HT1080 (cell line): Measurements from ENCODE around the gene LRCH3. TPM values are rescaled to one million over a fixed set of nuclear protein-coding genes. Genes with fewer than 3 reads are reported as not detected.

Experiments used
- DNase-seq: peaks from one replicate; pipeline ENCODE4 v3.0.0-alpha.2; 2015; ENCODE audit warnings: low read depth
- total RNA-seq: library from RNA; depleted of rRNA; stranded (reverse); fragments of >200 nt; shearing (Covaris generic); gene quantifications from 2 replicates; pipeline ENCODE4 v1.2.3, GENCODE V29; 2014

Gene LRCH3
- total RNA-seq, 1 experiment from 2014 or later: 48.6 TPM

DNA sequence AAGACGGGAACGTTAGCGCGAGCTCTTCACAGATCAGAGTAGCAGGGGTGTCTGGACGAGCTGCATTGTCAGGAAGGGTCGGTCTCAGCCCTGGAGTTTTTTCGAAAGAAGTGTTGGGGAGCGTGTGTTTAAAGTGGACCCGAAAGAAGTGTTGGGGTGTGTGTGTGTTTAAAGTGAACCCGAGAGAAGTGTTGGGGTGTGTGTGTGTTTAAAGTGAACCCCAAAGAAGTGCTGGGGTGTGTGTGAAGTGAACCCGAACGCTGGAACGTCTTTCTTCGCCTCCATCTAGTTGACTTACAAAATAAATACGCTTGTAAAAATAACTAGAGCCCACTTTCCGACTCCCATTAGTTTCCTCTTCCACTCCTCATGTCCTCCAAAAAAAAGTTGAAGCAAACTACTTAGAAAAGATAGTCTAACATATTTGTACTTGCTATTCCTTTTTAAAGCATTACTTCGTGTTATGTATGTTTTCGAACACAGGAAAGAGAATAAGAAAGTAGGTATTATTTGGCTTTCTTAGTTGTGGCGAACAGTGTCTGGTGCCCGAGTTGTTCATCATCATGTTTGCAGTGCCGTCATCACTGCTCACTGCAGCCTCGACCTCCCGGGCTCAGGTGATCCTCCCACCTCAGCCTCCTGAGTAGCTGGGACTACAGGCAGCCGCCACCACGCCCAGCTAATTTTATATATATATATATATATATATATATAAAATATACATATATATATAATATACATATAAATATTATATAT is 1.0 kb downstream of the LRCH3 start:
- peak; percentile 32 for DNase-seq

DNA sequence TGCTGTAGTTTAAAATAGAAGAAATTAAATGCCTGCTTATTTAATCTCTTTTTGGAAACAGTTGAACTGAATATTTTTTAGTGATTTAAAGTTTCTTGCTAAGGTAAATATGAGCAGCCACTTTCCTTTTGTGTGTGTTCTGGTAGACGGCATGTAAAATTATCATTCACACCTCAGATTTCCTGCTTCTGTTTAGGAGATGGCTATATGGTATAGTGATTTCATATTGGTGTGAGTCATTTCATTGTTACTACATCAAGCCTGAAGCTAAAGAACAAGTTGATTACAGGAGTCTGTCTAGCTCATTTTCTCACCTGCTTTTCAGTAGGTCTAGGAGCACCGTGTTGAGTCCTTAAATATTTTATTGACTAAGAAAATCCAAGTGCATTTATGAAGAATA is 2.2 kb downstream of the LRCH3 start:
- peak; percentile 44 for DNase-seq

DNA sequence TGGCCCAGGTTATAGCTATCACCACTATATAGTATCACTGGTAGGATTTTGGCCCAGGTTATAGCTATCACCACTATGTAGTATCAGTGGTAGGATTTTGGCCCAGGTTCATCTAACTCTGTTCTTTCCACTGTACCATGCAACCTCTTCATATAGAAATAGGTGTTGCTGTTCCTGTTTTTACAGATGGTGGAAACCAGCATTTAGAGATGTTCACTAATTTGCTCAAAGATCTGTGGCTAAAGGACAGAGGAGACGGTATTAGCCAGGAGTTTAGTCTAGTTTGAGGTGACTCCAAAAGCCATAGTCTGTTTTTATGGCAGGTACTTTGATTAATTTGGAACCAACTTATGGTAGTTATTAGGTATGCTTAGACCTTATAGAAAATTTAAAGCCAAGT is 3.1 kb downstream of the LRCH3 start:
- DNase-seq: no peak

DNA sequence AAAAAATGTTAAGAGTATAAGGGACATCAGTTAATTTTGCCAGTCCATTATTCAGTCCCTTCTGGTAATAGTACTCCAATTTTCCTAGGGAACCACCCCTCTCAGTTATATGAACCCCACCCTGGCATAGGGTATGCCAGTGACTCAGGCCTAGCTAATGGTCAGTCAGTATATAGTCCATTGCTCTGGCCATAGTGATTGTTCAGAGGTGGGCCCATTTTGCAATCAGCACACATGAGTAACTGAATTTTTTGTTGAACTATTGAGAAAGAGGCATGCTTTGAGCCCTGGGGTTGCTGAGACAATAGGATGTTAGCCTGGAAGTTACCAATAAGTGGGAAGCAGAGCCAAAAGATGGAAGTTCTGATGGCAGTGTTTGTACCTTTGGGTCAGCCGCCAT is 4.1 kb downstream of the LRCH3 start:
- DNase-seq: peak; percentile 50

DNA sequence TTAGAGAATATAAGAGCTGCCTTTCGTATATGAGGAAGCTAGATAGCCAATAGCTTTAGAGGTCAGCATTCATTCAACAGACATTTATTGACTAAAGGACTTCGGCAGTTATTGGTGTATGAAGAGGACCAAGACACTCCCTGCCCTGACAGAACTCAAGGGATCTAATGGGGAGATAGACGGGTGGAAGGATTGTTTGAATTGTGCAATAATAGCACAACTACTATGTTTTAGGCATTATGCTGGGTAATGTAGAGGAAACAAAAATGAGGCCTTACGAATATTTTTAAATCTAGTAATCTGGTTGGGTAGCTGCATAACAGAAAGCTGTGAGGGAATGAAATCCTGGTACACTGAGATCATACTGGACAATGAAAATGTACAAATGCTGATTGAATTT is 5.0 kb downstream of the LRCH3 start:
- DNase-seq: no peak

DNA sequence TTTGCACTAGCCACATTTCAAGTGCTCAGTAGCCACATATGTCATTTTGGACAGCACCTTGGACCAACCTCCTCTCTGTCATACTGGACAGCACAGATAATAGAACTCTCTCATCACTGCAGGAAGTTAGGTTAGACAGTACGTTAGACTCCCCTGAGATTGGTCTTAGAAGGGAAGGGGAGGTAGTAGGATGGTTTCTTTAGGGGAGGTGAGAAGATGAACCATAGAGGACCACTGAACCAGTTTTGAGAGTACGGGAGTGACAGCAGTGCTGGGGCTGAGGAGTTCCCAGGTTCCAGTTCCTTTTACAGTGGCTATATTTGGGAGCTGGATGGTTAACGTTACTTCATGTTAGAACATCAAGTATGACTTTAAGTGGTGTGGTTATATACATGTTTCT is 7.8 kb downstream of the LRCH3 start:
- no peak for DNase-seq

DNA sequence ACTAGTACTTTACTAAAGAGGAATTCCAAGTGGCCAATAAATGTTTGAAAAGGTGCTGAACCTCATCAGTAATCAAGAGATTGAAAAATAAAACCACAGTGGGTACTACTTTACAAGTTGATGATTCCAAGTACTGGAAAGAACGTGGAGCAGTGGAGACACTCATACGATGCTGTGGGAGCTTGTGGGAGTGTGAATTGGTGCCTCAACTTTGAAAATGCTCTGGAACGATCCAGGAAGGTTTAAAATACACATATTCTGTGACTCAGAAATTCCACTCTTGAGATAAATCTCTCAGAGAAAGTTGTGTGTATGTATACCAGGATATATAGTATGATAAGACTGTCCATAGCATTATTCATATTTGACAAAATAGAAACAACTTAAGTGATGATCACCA is 9.3 kb downstream of the LRCH3 start:
- no peak for DNase-seq

DNA sequence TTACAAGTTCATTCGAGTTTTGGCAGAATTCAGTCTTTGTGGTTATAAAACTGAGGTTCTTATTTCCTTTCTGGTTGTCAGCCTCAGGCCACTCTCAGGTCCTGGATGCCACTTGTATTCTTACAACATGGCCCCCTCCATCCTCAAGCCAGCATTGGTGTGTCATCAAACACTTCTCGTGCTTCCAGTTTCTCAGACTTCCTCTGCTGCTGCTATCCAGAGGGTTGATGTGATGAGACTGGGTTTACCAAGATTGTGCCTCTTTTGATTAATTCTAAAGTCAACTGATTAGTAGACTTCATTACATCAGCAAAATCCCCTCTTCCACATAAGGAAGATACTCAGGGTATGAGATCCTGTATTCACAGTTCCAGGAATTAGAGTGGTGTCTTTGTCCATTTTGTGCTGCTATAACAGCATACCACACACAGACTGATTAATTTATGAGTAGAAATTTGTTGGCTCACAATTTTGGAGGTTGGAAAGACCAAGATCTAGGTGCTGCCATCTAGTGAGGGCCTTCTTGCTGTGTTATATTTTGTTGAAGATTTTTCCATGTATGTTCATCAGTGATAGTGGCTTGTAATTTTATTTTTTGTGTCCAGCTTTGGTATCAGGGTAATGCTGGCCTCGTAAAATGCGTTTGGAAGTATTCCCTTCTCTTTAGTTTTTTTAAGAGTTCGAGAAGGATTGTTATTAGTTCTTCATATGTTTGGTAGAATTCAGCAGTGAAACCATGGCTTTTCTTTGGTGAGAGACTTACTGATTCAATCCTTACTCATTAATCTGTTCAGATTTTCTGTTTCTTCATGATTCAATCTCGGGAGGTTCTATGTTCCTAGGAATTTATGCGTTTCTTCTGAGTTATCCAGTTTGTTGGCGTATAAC is 11.1 kb downstream of the LRCH3 start:
- DNase-seq: peak; percentile 38

DNA sequence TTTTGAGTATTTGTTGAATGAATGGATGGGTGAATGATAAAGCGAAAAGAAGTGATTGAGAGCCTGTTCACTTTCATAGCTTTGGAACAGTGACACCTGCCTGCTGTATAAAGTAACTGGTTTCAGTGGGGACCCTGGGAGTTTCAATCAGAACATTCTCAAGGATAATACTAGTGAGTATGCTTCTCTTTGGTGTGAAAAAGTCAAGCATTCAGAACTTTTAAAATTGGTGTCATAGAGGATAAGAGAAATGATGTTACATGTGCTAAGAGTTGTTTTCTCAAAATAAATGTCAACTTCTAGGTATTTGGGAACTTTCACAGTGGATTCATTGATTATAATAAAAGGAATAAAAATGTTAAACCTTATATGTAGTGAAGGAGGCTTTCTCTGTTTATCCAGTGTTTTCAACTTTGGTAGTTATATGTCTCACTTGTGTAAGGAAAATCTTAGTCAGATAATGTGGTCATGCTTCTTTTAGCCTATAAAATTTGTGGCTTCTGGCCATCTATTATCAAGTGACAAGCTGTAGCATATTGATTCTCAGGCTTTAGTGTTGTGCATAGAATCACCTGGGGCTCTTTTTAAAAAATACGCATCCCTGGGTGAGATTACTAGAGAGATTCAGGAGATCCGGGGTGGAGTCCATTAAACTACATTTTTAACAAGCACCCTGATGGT is 11.9 kb downstream of the LRCH3 start:
- DNase-seq: no peak

DNA sequence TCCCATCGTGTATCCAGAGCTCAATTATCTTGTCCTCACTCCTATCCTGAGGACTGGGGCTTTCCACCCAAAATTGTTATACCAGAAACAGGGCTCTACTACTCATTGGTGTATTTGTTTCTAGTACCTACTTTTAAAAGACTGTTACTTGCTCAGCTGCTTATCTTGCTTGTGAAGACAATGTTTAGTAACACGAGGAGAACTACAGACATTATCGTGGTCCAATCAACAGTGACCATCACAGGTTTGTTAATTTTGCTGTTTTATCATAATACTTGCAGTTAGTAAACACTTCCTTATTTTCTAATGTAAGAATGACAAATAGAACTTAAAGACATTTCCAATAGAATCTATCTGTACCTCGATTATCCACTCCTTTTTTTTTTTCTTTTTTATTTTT is 13.5 kb downstream of the LRCH3 start:
- DNase-seq: no peak

DNA sequence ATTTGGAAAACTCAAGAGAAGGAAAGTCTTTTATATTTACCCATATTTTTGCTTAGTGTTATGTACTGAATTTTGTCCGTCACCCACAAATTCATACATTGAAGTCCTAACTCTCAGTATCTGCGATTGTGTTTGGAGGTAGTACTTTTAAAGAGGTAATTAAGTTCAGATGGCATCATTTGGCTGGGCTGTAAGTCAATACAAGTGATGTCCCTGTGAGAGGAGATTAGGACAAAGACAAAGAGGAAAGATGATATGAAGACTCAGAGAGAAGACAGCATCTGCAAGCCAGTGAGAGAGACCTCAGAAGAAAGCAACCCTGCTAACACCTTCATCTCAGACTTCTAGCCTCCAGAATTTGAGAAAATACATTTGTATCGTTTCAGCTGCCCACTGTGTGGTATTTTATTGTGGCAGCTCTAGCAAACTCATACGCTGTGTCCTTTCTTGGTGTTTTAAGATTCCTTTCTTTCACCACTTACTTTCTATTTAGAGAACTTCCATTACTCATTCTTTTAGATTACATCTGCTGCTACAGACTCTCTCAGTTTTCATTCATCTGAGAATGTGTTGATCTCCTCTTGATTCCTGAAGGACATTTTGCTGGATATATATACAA is 17.0 kb downstream of the LRCH3 start:
- DNase-seq: no peak

DNA sequence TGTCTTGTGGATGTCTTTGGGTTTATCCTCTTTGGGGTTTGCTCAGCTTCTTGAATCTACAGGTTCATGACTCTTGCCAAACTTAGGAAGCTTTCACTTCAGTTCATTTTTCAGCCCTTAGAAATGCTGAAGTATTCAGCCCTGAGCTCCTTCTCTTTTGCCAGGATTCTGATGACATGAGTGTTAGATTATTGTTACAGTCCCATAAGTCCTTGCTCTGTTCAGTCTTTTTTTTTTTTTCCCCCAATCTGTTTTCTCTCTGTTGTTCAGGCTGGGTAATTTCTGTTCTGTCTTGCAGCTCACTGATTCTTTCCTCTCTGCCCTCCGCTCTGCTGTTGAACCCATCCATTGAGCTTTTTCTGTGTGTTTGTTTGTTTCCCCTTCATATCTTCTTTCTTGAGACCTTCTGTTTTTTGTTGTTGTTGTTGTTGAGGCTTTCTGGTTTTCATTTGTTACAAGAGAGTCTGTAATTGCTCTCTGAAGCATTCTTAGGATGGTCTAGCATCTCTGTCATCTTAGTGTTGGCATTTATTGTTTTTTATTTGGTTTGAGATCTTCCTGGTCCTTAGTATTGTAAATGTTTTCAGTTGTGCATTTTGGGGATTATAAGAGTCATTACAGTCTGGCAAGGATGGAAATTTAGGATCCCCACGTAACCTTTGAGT is 18.4 kb downstream of the LRCH3 start:
- no peak for DNase-seq

DNA sequence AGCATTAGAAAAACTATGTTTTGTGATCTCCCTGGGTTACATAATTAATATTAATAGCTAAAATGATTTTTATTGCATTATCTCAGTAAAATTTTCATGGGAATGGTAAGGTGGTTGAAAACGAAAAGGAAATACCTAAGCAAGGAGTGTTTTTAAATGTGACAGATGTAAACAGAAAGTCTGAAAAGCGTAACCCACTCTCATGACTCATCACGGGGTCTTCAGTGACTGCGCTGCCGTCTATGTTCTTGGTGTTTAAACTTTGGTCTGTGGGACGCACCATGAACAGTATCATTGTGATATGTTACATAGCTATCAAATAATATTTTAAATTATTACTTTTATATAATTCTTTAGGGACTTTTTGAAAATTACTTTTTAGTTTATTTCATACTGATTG is 19.8 kb downstream of the LRCH3 start:
- no peak for DNase-seq

DNA sequence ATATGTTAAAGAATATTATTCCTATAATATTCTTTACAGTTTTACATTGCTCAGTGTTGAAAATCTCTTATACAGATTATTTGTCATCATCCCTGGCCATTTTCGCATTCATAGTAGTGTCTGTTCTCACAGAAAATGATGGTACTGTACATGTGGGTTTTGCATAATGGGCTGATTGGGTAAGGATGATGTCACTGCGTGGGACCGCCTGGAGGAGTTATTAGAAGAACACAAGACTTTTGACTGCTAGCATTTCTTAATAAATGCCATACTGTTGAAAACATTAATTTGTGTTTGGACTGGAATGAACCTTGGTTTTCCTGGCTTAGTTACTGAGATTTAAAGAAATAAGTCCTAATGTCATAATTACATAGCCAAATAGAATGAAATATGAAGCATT is 20.3 kb downstream of the LRCH3 start:
- DNase-seq: no peak

DNA sequence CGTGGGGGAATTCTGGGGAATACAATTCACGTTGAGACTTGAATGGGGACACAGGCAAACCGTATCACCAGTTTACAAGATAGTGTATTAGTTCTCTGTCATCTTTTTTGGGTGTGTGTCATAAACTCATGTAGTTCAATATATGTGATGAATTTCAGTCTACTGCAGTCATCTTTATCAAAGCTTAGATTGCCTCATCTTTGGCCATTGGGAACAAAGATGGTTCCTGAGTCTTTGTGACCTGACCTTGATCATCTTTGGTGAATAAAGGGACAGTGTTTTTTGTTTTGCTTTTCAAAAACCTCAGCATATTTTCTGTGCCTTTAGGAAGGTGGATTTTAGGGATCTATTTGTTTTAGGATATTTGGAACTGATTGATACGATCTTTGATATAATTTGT is 23.3 kb downstream of the LRCH3 start:
- DNase-seq: no peak

DNA sequence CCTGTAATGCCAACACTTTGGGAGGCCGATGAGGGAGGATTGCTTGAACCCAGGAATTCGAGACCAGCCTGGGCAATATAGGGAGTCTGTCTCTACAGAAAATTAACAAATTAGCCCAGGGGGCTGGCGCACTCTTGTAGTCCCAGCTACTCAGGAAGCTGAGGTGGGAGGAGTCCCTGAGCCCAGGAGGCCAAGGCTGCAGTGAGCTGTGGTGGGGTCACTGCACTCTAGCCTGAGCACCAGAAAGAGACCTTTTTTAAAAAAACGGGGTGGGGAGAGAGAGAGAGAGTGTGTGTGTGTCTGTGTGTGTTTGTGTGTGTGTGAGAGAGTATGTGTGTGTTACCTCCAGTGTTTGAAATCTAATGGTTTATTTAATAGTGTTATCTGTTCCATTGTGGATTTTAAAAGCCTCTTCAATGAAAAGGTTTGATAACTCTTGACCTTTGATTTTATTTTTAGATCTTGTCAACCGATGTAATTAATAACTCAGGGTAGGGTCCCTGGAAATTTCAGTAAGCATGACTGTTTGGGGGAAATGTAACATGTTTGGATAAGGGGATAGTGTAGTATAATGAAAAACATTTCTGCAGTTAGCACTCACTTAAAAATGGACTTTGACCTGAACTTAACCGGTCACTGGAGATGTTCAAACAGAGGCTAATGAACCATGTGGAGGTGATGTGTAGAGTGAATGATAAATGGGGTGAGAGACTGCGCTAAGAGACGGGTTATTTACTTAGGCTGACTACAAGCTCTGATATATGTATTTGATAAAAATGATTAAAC is 29.7 kb downstream of the LRCH3 start:
- no peak for DNase-seq

DNA sequence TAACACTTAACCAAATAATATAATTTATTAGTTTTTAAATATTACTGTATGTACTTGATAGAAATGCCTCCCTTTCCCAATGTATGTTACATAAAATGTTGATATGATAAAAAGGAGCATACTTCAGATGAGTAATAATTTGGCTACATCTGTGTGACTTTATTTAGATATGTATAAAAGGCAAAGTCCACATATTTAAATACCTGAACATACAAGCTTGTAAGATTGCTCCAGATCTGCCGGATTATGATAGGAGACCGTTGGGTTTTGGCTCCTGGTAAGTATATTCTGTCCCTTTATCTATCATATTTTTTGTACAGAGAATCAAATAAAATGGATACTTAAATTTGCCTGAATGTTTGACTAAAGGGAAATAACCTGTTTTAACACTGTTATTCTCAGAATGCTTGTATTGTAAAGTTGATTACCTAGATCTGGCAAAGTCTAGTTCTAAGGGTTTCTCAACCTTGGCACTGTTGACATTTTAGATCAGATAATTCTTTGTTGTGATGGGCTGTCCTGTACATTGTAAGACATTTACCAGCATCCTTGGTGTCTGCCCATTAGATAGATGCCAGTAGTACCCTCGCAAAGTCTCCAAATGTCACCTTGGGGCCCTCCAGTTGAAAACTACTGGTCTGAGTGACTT is 38.5 kb downstream of the LRCH3 start:
- no peak for DNase-seq

DNA sequence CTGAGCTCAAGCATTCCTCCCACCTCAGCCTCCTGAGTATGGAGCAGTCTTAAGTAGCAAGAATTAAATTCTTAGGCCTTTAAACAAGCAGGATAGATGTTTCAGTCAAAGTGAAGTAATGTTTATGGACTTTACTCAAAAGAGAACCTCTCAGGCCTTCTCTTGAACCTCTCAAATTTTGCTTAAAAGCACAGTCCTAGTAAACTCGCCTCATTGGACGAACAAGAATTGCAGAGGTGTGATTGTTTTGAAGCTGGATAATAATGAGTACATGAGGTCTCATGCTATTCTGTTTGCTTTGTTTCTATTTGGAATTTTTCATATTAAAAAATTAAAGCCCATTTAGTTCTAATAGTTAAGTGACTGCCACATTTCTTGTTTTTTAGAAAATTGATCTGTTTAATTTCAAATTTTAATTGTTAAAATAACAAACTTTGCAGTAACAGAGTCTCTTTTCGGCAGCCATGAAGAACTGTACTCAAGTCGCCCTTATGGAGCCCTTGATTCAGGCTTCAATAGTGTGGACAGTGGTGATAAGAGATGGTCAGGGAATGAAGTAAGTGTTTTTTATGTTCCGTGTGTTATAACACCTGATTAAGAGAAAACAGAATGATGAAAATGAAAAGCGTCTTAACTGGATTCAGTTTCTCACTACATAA is 39.4 kb downstream of the LRCH3 start:
- no peak for DNase-seq

DNA sequence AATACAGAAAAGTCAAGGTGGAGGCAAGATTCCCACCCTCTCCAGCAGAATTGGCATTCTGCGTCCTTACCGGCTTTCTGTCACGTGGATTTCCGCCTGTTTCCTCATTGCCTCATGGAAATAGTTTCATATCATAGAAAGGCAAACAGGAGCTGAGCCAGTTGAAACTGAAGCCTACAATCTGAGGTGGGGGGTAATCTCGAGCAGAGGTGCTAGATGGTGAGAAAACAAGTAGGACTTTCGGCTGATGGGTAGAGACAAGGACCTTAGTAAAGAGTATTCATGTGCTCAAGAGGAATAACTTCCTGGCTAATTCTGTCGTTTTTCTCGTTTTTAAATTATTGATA is 39.9 kb downstream of the LRCH3 start:
- DNase-seq: no peak
